Retinal pigment epithelial cell (primary cell): ENCODE results near the gene TRIP4.

Experiments used
- DNase-seq: peaks from one replicate; pipeline ENCODE4 v3.0.0-alpha.2; 2010; ENCODE audit warnings: low read depth
- H3K4me3 ChIP-seq: 2 replicates; pipeline ENCODE4 v1.5.1; 2011; ENCODE audit warnings: mild to moderate bottlenecking, low read length, control low read depth, moderate library complexity
- CTCF ChIP-seq: conservative IDR thresholded peaks from 2 replicates; pipeline ENCODE4 v1.5.1; 2011; ENCODE audit warnings: low read depth, low read length, control low read depth, inconsistent platforms

Gene TRIP4

GRCh38 chr15:64422697-64423096, 35.1 kb downstream of the TRIP4 start:
- no peak overlapping the region for H3K4me3 ChIP-seq
- TF ChIP-seq CTCF = no peak

GRCh38 chr15:64423970-64424369, 36.3 kb downstream of the TRIP4 start:
- TF ChIP-seq CTCF = no peak
- DNase-seq = no peak
- H3K4me3 ChIP-seq = no peak overlapping the region

More at GRCh38 chr15:64422697-64423096, 35.1 kb downstream of the TRIP4 start:
- no peak for DNase-seq

GRCh38 chr15:64425221-64425620, 37.6 kb downstream of the TRIP4 start:
- H3K4me3 ChIP-seq = no peak overlapping the region
- no peak for TF ChIP-seq CTCF
- DNase-seq = no peak

GRCh38 chr15:64426845-64427465, 39.3 kb downstream of the TRIP4 start:
- H3K4me3 ChIP-seq = no peak overlapping the region
- DNase-seq = no peak
- peak; percentile 22 for TF ChIP-seq CTCF

- H3K4me3 ChIP-seq = no peak overlapping the region
- DNase-seq = no peak
- no peak for TF ChIP-seq CTCF
These were observed 41.8 kb downstream of the TRIP4 start for GRCh38 chr15:64429448-64429847.

- no peak overlapping the region for H3K4me3 ChIP-seq
- DNase-seq = no peak
- TF ChIP-seq CTCF = no peak
These were observed 42.5 kb downstream of the TRIP4 start for GRCh38 chr15:64430000-64430735.

GRCh38 chr15:64437982-64438381, 50.3 kb downstream of the TRIP4 start:
- no peak for TF ChIP-seq CTCF
- no peak for DNase-seq
- H3K4me3 ChIP-seq = no peak overlapping the region
